ENCODE data around the gene MRPL42.

Gene MRPL42

GRCh38 chr12:93500667-93501066, 33.4 kb downstream of the MRPL42 start:
- H3K36me3 ChIP-seq (ENCODE audit: control insufficient read depth, insufficient read depth, low read length), result peaks cover 46% of the 10 kb centered on the region
- WGBS, 2 experiments (ENCODE audit: insufficient coverage in 2 of 2), result no CpG with 5 or more reads among the region's 2 CpGs
- H3K4me3 ChIP-seq (ENCODE audit: extremely low read depth, insufficient read depth, low read length, poor library complexity, severe bottlenecking), result no peak overlapping the region
- H3K9me3 ChIP-seq (ENCODE audit: control insufficient read depth, low read length), result no peaks in the 10 kb centered on the region
- H3K27ac ChIP-seq (ENCODE audit: low read depth, low read length, severe bottlenecking), result no peak overlapping the region
- no peaks in the 10 kb centered on the region for H3K4me1 ChIP-seq (ENCODE audit: control insufficient read depth, insufficient read depth, low read length, poor library complexity, severe bottlenecking)

DNA sequence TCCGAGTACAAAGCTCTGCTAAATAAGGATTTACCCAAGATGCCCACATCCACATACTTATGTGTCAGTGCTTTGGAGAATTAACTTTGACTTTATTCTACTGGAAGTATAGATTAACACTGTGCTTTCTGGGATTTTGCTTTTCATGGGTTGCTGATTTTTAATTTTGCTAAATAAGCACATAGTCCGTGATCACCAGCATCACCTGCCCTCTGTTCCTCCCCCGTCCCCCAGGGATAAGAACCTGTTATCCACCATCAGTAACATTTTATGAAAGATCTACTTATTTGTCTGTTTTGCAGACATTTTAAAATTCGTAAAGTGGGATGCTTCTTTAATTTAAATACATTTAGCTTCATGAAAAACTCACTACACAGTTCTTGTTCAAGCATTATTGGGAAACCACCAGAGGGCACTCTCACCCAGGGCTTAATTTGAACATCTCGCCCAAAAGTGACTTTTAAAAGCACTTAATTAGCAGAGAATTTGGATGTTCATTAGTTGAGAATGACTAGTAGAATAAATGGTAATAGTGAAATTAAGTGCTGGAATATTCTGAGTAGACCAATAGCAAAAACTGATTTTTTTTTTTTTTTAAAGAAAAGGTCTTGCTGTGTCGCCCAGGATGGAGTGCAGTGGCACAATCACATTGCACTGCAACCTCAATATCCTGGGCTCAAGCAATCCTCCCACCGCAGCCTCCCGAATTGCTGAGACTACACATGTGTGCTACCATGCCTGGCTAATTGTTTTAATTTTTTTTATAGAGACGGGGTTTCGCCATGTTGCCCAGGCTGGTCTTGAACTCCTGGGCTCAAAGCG, 35.7 kb downstream of the MRPL42 start:
- WGBS, 2 experiments (ENCODE audit: insufficient coverage in 2 of 2), result 89% methylated on average over 3 to 7 of the region's 11 CpGs
- Histone ChIP-seq H3K36me3 (ENCODE audit: control insufficient read depth, insufficient read depth, low read length) (peaks cover 31% of the 10 kb centered on the region), H3K4me1 (ENCODE audit: control insufficient read depth, insufficient read depth, low read length, poor library complexity, severe bottlenecking) (no peaks in the 10 kb centered on the region), H3K27ac (ENCODE audit: low read depth, low read length, severe bottlenecking) (no peak overlapping the region), H3K9me3 (ENCODE audit: control insufficient read depth, low read length) (no peaks in the 10 kb centered on the region), H3K4me3 (ENCODE audit: extremely low read depth, insufficient read depth, low read length, poor library complexity, severe bottlenecking) (no peak overlapping the region)

GRCh38 chr12:93507165-93507564, 39.9 kb downstream of the MRPL42 start:
- Histone ChIP-seq H3K36me3 (ENCODE audit: control insufficient read depth, insufficient read depth, low read length) (peaks cover 26% of the 10 kb centered on the region), H3K9me3 (ENCODE audit: control insufficient read depth, low read length) (no peaks in the 10 kb centered on the region), H3K27ac (ENCODE audit: low read depth, low read length, severe bottlenecking) (no peak overlapping the region), H3K4me3 (ENCODE audit: extremely low read depth, insufficient read depth, low read length, poor library complexity, severe bottlenecking) (no peak overlapping the region), H3K4me1 (ENCODE audit: control insufficient read depth, insufficient read depth, low read length, poor library complexity, severe bottlenecking) (no peaks in the 10 kb centered on the region)

DNA sequence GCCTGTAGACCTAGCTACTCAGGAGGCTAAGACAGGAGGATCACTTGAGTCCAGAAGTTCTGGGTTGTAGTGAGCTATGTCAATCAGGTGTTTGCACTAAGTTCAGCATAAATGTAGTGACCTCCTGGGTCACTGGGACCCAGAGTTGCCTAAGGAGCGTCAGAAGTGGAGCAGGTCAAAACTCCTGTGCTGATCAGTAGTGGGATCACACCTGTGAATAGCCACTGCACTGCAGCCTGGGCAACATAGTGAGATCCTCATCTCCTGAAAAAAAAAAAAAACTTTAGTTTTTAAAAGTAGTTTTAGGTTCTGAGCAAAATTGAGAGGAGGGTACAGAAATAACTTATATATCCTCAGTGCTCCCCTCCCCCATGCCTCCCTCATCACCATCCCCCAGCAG, 42.2 kb downstream of the MRPL42 start:
- H3K4me1 ChIP-seq (ENCODE audit: control insufficient read depth, insufficient read depth, low read length, poor library complexity, severe bottlenecking), result no peaks in the 10 kb centered on the region
- peaks cover 9% of the 10 kb centered on the region for H3K36me3 ChIP-seq (ENCODE audit: control insufficient read depth, insufficient read depth, low read length)
- 86 to 100% methylated on average over 1 of the region's 1 CpG for WGBS, 2 experiments (ENCODE audit: insufficient coverage in 2 of 2)
- H3K4me3 ChIP-seq (ENCODE audit: extremely low read depth, insufficient read depth, low read length, poor library complexity, severe bottlenecking), result no peak overlapping the region
- no peak overlapping the region for H3K27ac ChIP-seq (ENCODE audit: low read depth, low read length, severe bottlenecking)
- H3K9me3 ChIP-seq (ENCODE audit: control insufficient read depth, low read length), result no peaks in the 10 kb centered on the region

DNA sequence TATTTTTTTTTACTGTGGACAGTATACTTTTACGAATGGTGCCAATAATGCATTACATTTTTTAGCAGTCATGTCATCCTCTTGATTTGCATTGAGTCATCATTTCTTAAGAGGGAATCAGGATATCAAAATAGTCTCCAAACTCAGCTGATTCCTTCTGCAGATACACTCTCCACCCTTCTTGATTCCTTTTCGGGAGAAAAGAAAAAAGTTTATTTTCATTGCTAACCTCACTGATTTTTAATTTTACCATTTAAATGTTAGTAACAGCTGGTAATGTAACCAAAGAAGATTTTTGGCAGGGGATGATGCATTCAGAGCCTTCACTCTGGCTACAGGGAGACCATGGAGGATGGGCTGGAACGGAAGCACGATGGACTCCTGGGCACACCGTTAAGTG, 47.5 kb downstream of the MRPL42 start:
- Histone ChIP-seq H3K4me3 (ENCODE audit: extremely low read depth, insufficient read depth, low read length, poor library complexity, severe bottlenecking) (no peak overlapping the region), H3K4me1 (ENCODE audit: control insufficient read depth, insufficient read depth, low read length, poor library complexity, severe bottlenecking) (no peaks in the 10 kb centered on the region), H3K27ac (ENCODE audit: low read depth, low read length, severe bottlenecking) (no peak overlapping the region), H3K9me3 (ENCODE audit: control insufficient read depth, low read length) (no peaks in the 10 kb centered on the region), H3K36me3 (ENCODE audit: control insufficient read depth, insufficient read depth, low read length) (no peaks in the 10 kb centered on the region)
- 96 to 97% methylated on average over 3 of the region's 5 CpGs for WGBS, 2 experiments (ENCODE audit: insufficient coverage in 2 of 2)

GRCh38 chr12:93518725-93519124, 51.4 kb downstream of the MRPL42 start:
- WGBS, 2 experiments (ENCODE audit: insufficient coverage in 2 of 2), result 91 to 92% methylated on average over 4 of the region's 5 CpGs
- Histone ChIP-seq H3K9me3 (ENCODE audit: control insufficient read depth, low read length) (no peaks in the 10 kb centered on the region), H3K4me1 (ENCODE audit: control insufficient read depth, insufficient read depth, low read length, poor library complexity, severe bottlenecking) (no peaks in the 10 kb centered on the region), H3K36me3 (ENCODE audit: control insufficient read depth, insufficient read depth, low read length) (no peaks in the 10 kb centered on the region), H3K4me3 (ENCODE audit: extremely low read depth, insufficient read depth, low read length, poor library complexity, severe bottlenecking) (no peak overlapping the region), H3K27ac (ENCODE audit: low read depth, low read length, severe bottlenecking) (no peak overlapping the region)

- peaks cover 6% of the 10 kb centered on the region for H3K4me1 ChIP-seq (ENCODE audit: control insufficient read depth, insufficient read depth, low read length, poor library complexity, severe bottlenecking)
- no peak overlapping the region for H3K4me3 ChIP-seq (ENCODE audit: extremely low read depth, insufficient read depth, low read length, poor library complexity, severe bottlenecking)
- no peaks in the 10 kb centered on the region for H3K36me3 ChIP-seq (ENCODE audit: control insufficient read depth, insufficient read depth, low read length)
- H3K9me3 ChIP-seq (ENCODE audit: control insufficient read depth, low read length), result no peaks in the 10 kb centered on the region
- H3K27ac ChIP-seq (ENCODE audit: low read depth, low read length, severe bottlenecking), result no peak overlapping the region
- WGBS, 2 experiments (ENCODE audit: insufficient coverage in 2 of 2), result 83% methylated on average over 1 of the region's 2 CpGs; no CpG with 5 or more reads in 1 of the 2 experiments
Observed at GRCh38 chr12:93519859-93520258, 52.5 kb downstream of the MRPL42 start.

DNA sequence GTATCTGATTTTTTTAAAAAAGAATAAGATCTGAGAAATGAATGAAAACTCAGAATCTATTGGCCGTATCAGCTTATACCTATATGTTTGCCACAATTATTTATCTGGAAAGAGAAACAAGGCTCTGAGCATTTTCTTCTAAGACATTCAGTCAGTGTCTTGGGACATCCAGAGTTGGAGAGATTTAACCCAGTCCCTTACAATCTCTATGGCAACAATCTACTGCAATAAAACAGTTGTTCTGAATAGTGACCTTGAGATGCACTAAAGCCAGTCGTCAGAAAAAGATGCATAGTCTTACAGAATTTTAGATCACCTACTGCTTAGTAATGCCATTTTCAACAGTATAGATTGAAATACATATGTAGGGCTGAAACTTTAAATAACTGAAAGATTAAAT, 53.1 kb downstream of the MRPL42 start:
- no CpG with 5 or more reads among the region's 2 CpGs for WGBS, 2 experiments (ENCODE audit: insufficient coverage in 2 of 2)
- H3K27ac ChIP-seq (ENCODE audit: low read depth, low read length, severe bottlenecking), result no peak overlapping the region
- H3K36me3 ChIP-seq (ENCODE audit: control insufficient read depth, insufficient read depth, low read length), result no peaks in the 10 kb centered on the region
- H3K9me3 ChIP-seq (ENCODE audit: control insufficient read depth, low read length), result no peaks in the 10 kb centered on the region
- peaks cover 6% of the 10 kb centered on the region for H3K4me1 ChIP-seq (ENCODE audit: control insufficient read depth, insufficient read depth, low read length, poor library complexity, severe bottlenecking)
- no peak overlapping the region for H3K4me3 ChIP-seq (ENCODE audit: extremely low read depth, insufficient read depth, low read length, poor library complexity, severe bottlenecking)

GRCh38 chr12:93521225-93522080, 54.1 kb downstream of the MRPL42 start:
- no peak overlapping the region for H3K27ac ChIP-seq (ENCODE audit: low read depth, low read length, severe bottlenecking)
- no peak overlapping the region for H3K4me3 ChIP-seq (ENCODE audit: extremely low read depth, insufficient read depth, low read length, poor library complexity, severe bottlenecking)
- no peaks in the 10 kb centered on the region for H3K9me3 ChIP-seq (ENCODE audit: control insufficient read depth, low read length)
- H3K4me1 ChIP-seq (ENCODE audit: control insufficient read depth, insufficient read depth, low read length, poor library complexity, severe bottlenecking), result peaks cover 11% of the 10 kb centered on the region
- no peaks in the 10 kb centered on the region for H3K36me3 ChIP-seq (ENCODE audit: control insufficient read depth, insufficient read depth, low read length)
- 33 to 56% methylated on average over 1 to 3 of the region's 6 CpGs for WGBS, 2 experiments (ENCODE audit: insufficient coverage in 2 of 2)

- Histone ChIP-seq H3K4me1 (ENCODE audit: control insufficient read depth, insufficient read depth, low read length, poor library complexity, severe bottlenecking) (peaks cover 18% of the 10 kb centered on the region), H3K27ac (ENCODE audit: low read depth, low read length, severe bottlenecking) (no peak overlapping the region), H3K4me3 (ENCODE audit: extremely low read depth, insufficient read depth, low read length, poor library complexity, severe bottlenecking) (no peak overlapping the region), H3K9me3 (ENCODE audit: control insufficient read depth, low read length) (no peaks in the 10 kb centered on the region), H3K36me3 (ENCODE audit: control insufficient read depth, insufficient read depth, low read length) (no peaks in the 10 kb centered on the region)
- WGBS, 2 experiments (ENCODE audit: insufficient coverage in 2 of 2), result 72 to 93% methylated on average over 4 of the region's 10 CpGs
Observed at GRCh38 chr12:93524386-93525133, 57.2 kb downstream of the MRPL42 start.
